HepG2 (cell line): ENCODE results near the gene GPR37.

Source experiments
- ATF3 ChIP-seq: sonication (generic); formaldehyde crosslinking; IDR thresholded peaks from 2 replicates; pipeline ENCODE4 v1.4.0; 2020; ENCODE audit warnings: missing genetic modification reagents
- CTCF ChIP-seq: sonication (generic); formaldehyde crosslinking; IDR thresholded peaks from 2 replicates; pipeline ENCODE4 v1.5.0; 2020; ENCODE audit warnings: mild to moderate bottlenecking, missing genetic modification reagents, moderate library complexity
- FOSL2 ChIP-seq: sonication (generic); formaldehyde crosslinking; IDR thresholded peaks from 2 replicates; pipeline ENCODE4 v1.4.0; 2020; ENCODE audit warnings: missing genetic modification reagents
- NFATC3 ChIP-seq: sonication (generic); formaldehyde crosslinking; IDR thresholded peaks from 2 replicates; pipeline ENCODE4 v1.5.1; 2020; ENCODE audit warnings: mild to moderate bottlenecking, missing genetic modification reagents
- NR2C2 ChIP-seq: sonication (generic); formaldehyde crosslinking; IDR thresholded peaks from 2 replicates; pipeline ENCODE4 v1.4.0; 2020; ENCODE audit warnings: missing genetic modification reagents, mild to moderate bottlenecking, moderate library complexity, borderline replicate concordance
- POLR2A ChIP-seq, 2 experiments: IDR thresholded peaks; 2 replicates each; pipeline ENCODE4 v1.6.1; 2011; ENCODE audit warnings: low read depth in 2 of 2, low read length in 2 of 2, mild to moderate bottlenecking in 1 of 2, moderate library complexity in 1 of 2; ENCODE audit not compliant: insufficient read depth in 1 of 2
- ZBTB2 ChIP-seq: sonication (generic); formaldehyde crosslinking; IDR thresholded peaks from 2 replicates; pipeline ENCODE4 v1.8.0; 2022; ENCODE audit warnings: low read depth, missing genetic modification reagents
- ZNF343 ChIP-seq: sonication (generic); formaldehyde crosslinking; IDR thresholded peaks from 2 replicates; pipeline ENCODE4 v1.4.0; 2020; ENCODE audit warnings: mild to moderate bottlenecking, missing genetic modification reagents
- ZNF513 ChIP-seq: sonication (generic); formaldehyde crosslinking; conservative IDR thresholded peaks from 2 replicates; pipeline ENCODE4 v1.5.0; 2020; ENCODE audit warnings: missing genetic modification reagents
- ZNF567 ChIP-seq: sonication (generic); formaldehyde crosslinking; IDR thresholded peaks from 2 replicates; pipeline ENCODE4 v1.8.1; 2023; ENCODE audit warnings: mild to moderate bottlenecking, missing genetic modification reagents, borderline replicate concordance

GRCh38 chr7:124775422-124775821, 9.8 kb upstream of the GPR37 start:
- TF ChIP-seq NR2C2 (no peak), ZNF513 (CRISPR knock-in tag) (no peak), ZNF343 (CRISPR knock-in tag) (no peak), ZNF567 (CRISPR knock-in tag) (no peak), ZBTB2 (CRISPR knock-in tag) (no peak), NFATC3 (no peak), ATF3 (CRISPR knock-in tag) (no peak), CTCF (CRISPR knock-in tag) (no peak), FOSL2 (CRISPR knock-in tag) (no peak), POLR2A (IDR thresholded peaks at IDR 0.05; ENCODE audit: insufficient read depth in 1 of 2, low read depth in 2 of 2, low read length in 2 of 2) (no peak)
